Keratinocyte (primary cell): ENCODE data around the gene AMMECR1. TPM values are rescaled to one million over a fixed set of nuclear protein-coding genes. Genes with fewer than 3 reads are reported as not detected.
A peak's percentile ranks its signal among the peaks of the same experiment; 100 is the strongest.

ENCODE experiments used
- DNase-seq: peaks from one replicate; pipeline ENCODE4 v3.0.0-alpha.2; 2011; ENCODE audit warnings: low read depth, missing footprints, low spot score
- FAIRE-seq: peaks from 2 replicates; lab custom pipeline; 2011; peaks lifted over from hg19 to GRCh38; lab: Jason Lieb, UNC
- H2AFZ ChIP-seq: 2 replicates; pipeline ENCODE4 v1.6.0; 2012; ENCODE audit warnings: low read length, control low read depth, inconsistent platforms; ENCODE audit not compliant: control insufficient read depth
- H3K27ac ChIP-seq: 2 replicates; pipeline ENCODE4 v1.5.1; 2011; ENCODE audit warnings: low read length; ENCODE audit not compliant: control insufficient read depth, insufficient read depth
- H3K27me3 ChIP-seq: 3 replicates; pipeline ENCODE4 v1.6.0; 2011; ENCODE audit warnings: low read length; ENCODE audit not compliant: control insufficient read depth, insufficient read depth; ENCODE audit errors: extremely low read depth
- H3K36me3 ChIP-seq, 2 experiments: 2 replicates in 1 of 2; 3 replicates in 1 of 2; pipeline ENCODE4 v1.5.1; 2011; ENCODE audit warnings: low read length in 2 of 2, mild to moderate bottlenecking in 1 of 2; ENCODE audit not compliant: control insufficient read depth in 2 of 2, insufficient read depth in 2 of 2; ENCODE audit errors: extremely low read depth in 1 of 2
- H3K4me1 ChIP-seq: 3 replicates; pipeline ENCODE4 v1.5.1; 2011; ENCODE audit warnings: low read length; ENCODE audit not compliant: control insufficient read depth, insufficient read depth; ENCODE audit errors: extremely low read depth
- H3K4me2 ChIP-seq: 3 replicates; pipeline ENCODE4 v1.6.0; 2011; ENCODE audit warnings: low read depth, low read length; ENCODE audit not compliant: control insufficient read depth, insufficient read depth; ENCODE audit errors: extremely low read depth
- H3K4me3 ChIP-seq, 3 experiments: fragments of 200-600 bp in 1 of 3; sonication (generic) in 1 of 3; 2 replicates in 2 of 3; 3 replicates in 1 of 3; pipeline ENCODE4 v1.5.1; 2011 to 2016; ENCODE audit warnings: low read length in 3 of 3, mild to moderate bottlenecking in 3 of 3, control low read depth in 2 of 3, inconsistent platforms in 1 of 3, low read depth in 1 of 3, mixed read lengths in 1 of 3, mixed run types in 1 of 3, moderate library complexity in 1 of 3; ENCODE audit not compliant: control insufficient read depth in 2 of 3, insufficient read depth in 2 of 3; ENCODE audit errors: extremely low read depth in 1 of 3
- H3K79me2 ChIP-seq: 2 replicates; pipeline ENCODE4 v1.6.0; 2012; ENCODE audit warnings: low read length; ENCODE audit not compliant: control insufficient read depth, insufficient read depth
- H3K9ac ChIP-seq: 3 replicates; pipeline ENCODE4 v1.6.0; 2011; ENCODE audit warnings: low read length; ENCODE audit not compliant: control insufficient read depth, insufficient read depth; ENCODE audit errors: extremely low read depth
- H3K9me1 ChIP-seq: 3 replicates; pipeline ENCODE4 v1.6.0; 2011; ENCODE audit warnings: low read length; ENCODE audit not compliant: control insufficient read depth, insufficient read depth; ENCODE audit errors: extremely low read depth
- H3K9me3 ChIP-seq: 2 replicates; pipeline ENCODE4 v1.5.1; 2012; ENCODE audit warnings: low read depth, low read length; ENCODE audit not compliant: control insufficient read depth
- H4K20me1 ChIP-seq: 3 replicates; pipeline ENCODE4 v1.6.0; 2011; ENCODE audit warnings: low read length; ENCODE audit not compliant: control insufficient read depth, insufficient read depth; ENCODE audit errors: extremely low read depth
- CTCF ChIP-seq, 3 experiments: IDR thresholded peaks in 1 of 3; conservative IDR thresholded peaks in 1 of 3; optimal IDR thresholded peaks in 1 of 3; 2 replicates in 2 of 3; 3 replicates in 1 of 3; pipeline versions ENCODE3 to v1.5.1; 2011; ENCODE audit warnings: low read length in 3 of 3, mild to moderate bottlenecking in 3 of 3, moderate library complexity in 2 of 3, control low read depth in 1 of 3, inconsistent platforms in 1 of 3; ENCODE audit not compliant: insufficient read depth in 2 of 3; ENCODE audit errors: extremely low read depth in 1 of 3
- EZH2 ChIP-seq: IDR thresholded peaks from one replicate; pipeline ENCODE4 v1.6.1; 2012; ENCODE audit warnings: inconsistent platforms, mild to moderate bottlenecking, low read length, moderate library complexity
- dilution Hi-C: fragments of 300-500 bp; cut with MboI; formaldehyde crosslinking; loops from one replicate; pipeline ENCODE4 v1.7.0; 2020; ENCODE audit warnings: low sequenced_read_pairs; ENCODE audit not compliant: extremely low pct_ligation_motif_present
- polyA plus RNA-seq, 5 experiments: library from polyadenylated mRNA; depleted of rRNA in 3 of 5; stranded (reverse) in 3 of 5; stranded (forward) in 1 of 5; unstranded in 1 of 5; fragments of >200 nt; gene quantifications; 1 replicate in 1 of 5; 2 replicates in 3 of 5; 3 replicates in 1 of 5; pipeline versions ENCODE4 v1.2.1 to v1.2.3, GENCODE V29; 2011 to 2012; ENCODE audit warnings: missing spikeins in 2 of 5, low read depth in 1 of 5, low replicate concordance in 1 of 5

Gene AMMECR1
- polyA plus RNA-seq, 1 donor (not counting 4 experiments of a cell fraction or from before 2014, with no cell fraction given) = 15.5 TPM

- Histone ChIP-seq H2AFZ (no peak overlapping the region), H3K9me3 (no peaks in the 10 kb centered on the region), H3K4me3 (no peak overlapping the region), H3K4me2 (no peak overlapping the region), H4K20me1 (no peaks in the 10 kb centered on the region), H3K27me3 (no peaks in the 10 kb centered on the region), H3K27ac (no peak overlapping the region), H3K79me2 (peaks cover 6% of the 10 kb centered on the region), H3K4me1 (no peaks in the 10 kb centered on the region), H3K36me3 (no peaks in the 10 kb centered on the region), H3K9me1 (no peaks in the 10 kb centered on the region), H3K9ac (no peak overlapping the region)
- DNase-seq = no peak
- FAIRE-seq = peak; percentile 5
- TF ChIP-seq EZH2 = no peak
- TF ChIP-seq CTCF (optimal IDR thresholded peaks at IDR 0.05 in 1 of 3, IDR thresholded peaks at IDR 0.05 in 1 of 3, conservative IDR thresholded peaks at IDR 0.05 in 1 of 3; ENCODE audit: extremely low read depth in 1 of 3, insufficient read depth in 2 of 3, low read length in 3 of 3) = no peak
- dilution Hi-C loops = no loop called here
Observed at GRCh38 chrX:110268886-110269285, 49.0 kb downstream of the AMMECR1 start.

GRCh38 chrX:110268395-110268794 lies 49.5 kb downstream of the AMMECR1 start:
- Histone ChIP-seq H3K27ac (no peak overlapping the region), H3K36me3 (no peaks in the 10 kb centered on the region), H3K9me1 (no peaks in the 10 kb centered on the region), H2AFZ (no peak overlapping the region), H3K79me2 (peaks cover 6% of the 10 kb centered on the region), H3K27me3 (no peaks in the 10 kb centered on the region), H3K9ac (no peak overlapping the region), H3K4me3 (no peak overlapping the region), H4K20me1 (no peaks in the 10 kb centered on the region), H3K4me1 (no peaks in the 10 kb centered on the region), H3K4me2 (no peak overlapping the region), H3K9me3 (no peaks in the 10 kb centered on the region)
- FAIRE-seq (no peak), DNase-seq (no peak)
- TF ChIP-seq CTCF (optimal IDR thresholded peaks at IDR 0.05 in 1 of 3, IDR thresholded peaks at IDR 0.05 in 1 of 3, conservative IDR thresholded peaks at IDR 0.05 in 1 of 3; ENCODE audit: extremely low read depth in 1 of 3, insufficient read depth in 2 of 3, low read length in 3 of 3) = no peak
- no peak for TF ChIP-seq EZH2
- dilution Hi-C loops = no loop called here
